ENCODE results near the gene ZNF587B.
"Not testable (repeated sequence)": the region's sequence is repeated elsewhere in the genome, so short reads cannot be mapped to it uniquely, and the experiment has no call there.

ZNF587B gene

GRCh38 chr19:57830071-57830602, at the start of gene ZNF587B:
Gene ZNF587B, plus strand, starts transcription at chr19:57830299. Its CDS starts 230 bp downstream, at chr19:57830529.
- DNase-seq, result peak in 56 of 58 donors; percentile 1 to 82 (median 44)

GRCh38 chr19:57786286-57786685, 43.8 kb upstream of the ZNF587B start:
- no peak for DNase-seq

GRCh38 chr19:57786906-57787305, 43.2 kb upstream of the ZNF587B start:
- no peak for DNase-seq

- no peak for DNase-seq
Observed at GRCh38 chr19:57788114-57788692, 41.9 kb upstream of the ZNF587B start.

GRCh38 chr19:57789288-57789687, 40.8 kb upstream of the ZNF587B start:
- DNase-seq, result no peak

- DNase-seq, result not testable (repeated sequence)
Observed at GRCh38 chr19:57796580-57796979, 33.5 kb upstream of the ZNF587B start.

GRCh38 chr19:57800696-57801095, 29.4 kb upstream of the ZNF587B start:
- DNase-seq, result no peak

- no peak for DNase-seq
Observed at GRCh38 chr19:57802269-57802668, 27.8 kb upstream of the ZNF587B start.

GRCh38 chr19:57803265-57803593, 26.9 kb upstream of the ZNF587B start:
- DNase-seq, result no peak

GRCh38 chr19:57803594-57804325, 26.3 kb upstream of the ZNF587B start:
- DNase-seq, result peak in 12 of 58 donors; percentile 2 to 18 (median 4)

GRCh38 chr19:57807541-57807940, 22.6 kb upstream of the ZNF587B start:
- DNase-seq, result no peak

- not testable (repeated sequence) for DNase-seq
Observed at GRCh38 chr19:57810410-57811295, 19.4 kb upstream of the ZNF587B start.

GRCh38 chr19:57812226-57812625, 17.9 kb upstream of the ZNF587B start:
- DNase-seq, result no peak

GRCh38 chr19:57812975-57813820, 16.9 kb upstream of the ZNF587B start:
- DNase-seq, result not testable (repeated sequence)

GRCh38 chr19:57813919-57814504, 16.1 kb upstream of the ZNF587B start:
- no peak for DNase-seq

- DNase-seq, result peak; percentile 23 to 92 (median 78)
Observed at GRCh38 chr19:57814505-57815246, 15.4 kb upstream of the ZNF587B start, which contains the start of gene ZNF552. Gene ZNF552, minus strand, starts transcription at chr19:57814913. Its CDS starts 170 bp downstream, at chr19:57814743.

- peak in 1 of 58 donors; percentile 1 for DNase-seq
Observed at GRCh38 chr19:57815247-57816075, 14.6 kb upstream of the ZNF587B start.

- DNase-seq, result no peak
Observed at GRCh38 chr19:57816652-57817051, 13.4 kb upstream of the ZNF587B start.

- no peak for DNase-seq
Observed at GRCh38 chr19:57817976-57818375, 12.1 kb upstream of the ZNF587B start.

Data from anterior cingulate cortex (tissue), 58 donors.